ENCODE results near the gene LRIF1.

GRCh38 chr1:110916274-110916668 is 47.5 kb downstream of the LRIF1 start:
- TF ChIP-seq, protein P1, sequence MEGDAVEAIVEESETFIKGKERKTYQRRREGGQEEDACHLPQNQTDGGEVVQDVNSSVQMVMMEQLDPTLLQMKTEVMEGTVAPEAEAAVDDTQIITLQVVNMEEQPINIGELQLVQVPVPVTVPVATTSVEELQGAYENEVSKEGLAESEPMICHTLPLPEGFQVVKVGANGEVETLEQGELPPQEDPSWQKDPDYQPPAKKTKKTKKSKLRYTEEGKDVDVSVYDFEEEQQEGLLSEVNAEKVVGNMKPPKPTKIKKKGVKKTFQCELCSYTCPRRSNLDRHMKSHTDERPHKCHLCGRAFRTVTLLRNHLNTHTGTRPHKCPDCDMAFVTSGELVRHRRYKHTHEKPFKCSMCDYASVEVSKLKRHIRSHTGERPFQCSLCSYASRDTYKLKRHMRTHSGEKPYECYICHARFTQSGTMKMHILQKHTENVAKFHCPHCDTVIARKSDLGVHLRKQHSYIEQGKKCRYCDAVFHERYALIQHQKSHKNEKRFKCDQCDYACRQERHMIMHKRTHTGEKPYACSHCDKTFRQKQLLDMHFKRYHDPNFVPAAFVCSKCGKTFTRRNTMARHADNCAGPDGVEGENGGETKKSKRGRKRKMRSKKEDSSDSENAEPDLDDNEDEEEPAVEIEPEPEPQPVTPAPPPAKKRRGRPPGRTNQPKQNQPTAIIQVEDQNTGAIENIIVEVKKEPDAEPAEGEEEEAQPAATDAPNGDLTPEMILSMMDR (IDR thresholded peaks at IDR 0.05 in 8 of 11, conservative IDR thresholded peaks at IDR 0.05 in 3 of 11): no peak
- no peak for TF ChIP-seq POLR2A (IDR thresholded peaks at IDR 0.05)
- TF ChIP-seq POLR2AphosphoS5 (IDR thresholded peaks at IDR 0.05): no peak

Measured in spleen (tissue), 7 donors.